WI38 (cell line): ENCODE measurements around the gene EEF1A2.
A peak's percentile ranks its signal among the peaks of the same experiment; 100 is the strongest.

Experiments
- H3K4me3 ChIP-seq: 2 replicates; pipeline ENCODE4 v1.5.1; 2011; ENCODE audit warnings: low read depth, mild to moderate bottlenecking, control low read depth, low read length
- CTCF ChIP-seq: IDR thresholded peaks from 2 replicates; pipeline ENCODE4 v1.5.1; 2012; ENCODE audit warnings: low read depth, mild to moderate bottlenecking, control low read depth, low read length

Gene EEF1A2

DNA sequence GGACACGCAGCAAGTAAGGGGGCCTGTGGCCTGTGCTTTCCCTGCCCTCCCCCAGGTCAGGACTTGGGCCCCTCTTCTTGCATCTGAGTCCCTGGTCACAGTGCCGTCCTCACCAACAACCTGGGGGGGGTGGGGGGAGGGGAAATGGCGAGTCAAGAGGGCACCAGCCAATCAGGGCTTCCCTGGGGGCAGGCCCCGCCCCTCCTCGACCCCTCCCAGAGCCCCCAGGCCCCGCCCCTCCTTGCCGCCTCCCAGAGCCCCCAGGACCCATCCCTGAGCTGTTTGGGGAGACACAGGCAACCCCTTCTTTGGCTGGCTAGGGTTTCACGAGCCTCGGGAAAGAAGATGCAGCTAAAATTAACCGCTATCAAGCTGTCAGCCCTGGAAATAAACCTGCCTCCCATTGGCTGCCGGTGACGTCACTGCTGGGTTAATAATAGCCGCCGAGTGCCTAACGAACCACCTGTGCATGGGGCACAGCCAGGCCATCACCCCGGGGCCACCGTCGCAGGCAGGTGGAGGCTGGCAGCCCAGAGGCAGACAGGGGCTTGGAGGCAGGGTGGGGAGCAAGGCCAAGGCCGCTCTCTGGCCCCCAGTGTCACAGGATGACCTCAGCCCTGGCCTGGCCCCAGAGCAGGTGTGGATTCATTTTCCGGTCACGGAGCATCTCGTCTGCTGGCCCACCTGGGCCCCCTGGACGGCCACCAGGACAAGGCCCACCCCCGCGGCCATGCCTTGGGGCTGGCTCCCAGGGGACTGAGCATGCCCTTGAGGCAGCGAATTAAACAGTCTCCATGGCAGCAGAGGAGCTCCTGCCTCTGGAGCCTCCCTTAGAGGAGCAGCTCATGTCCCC, 3.2 kb upstream of the EEF1A2 start:
- no peak overlapping the region for H3K4me3 ChIP-seq

GRCh38 chr20:63500902-63501817, 2.3 kb upstream of the EEF1A2 start:
- TF ChIP-seq CTCF, result no peak
- no peak overlapping the region for H3K4me3 ChIP-seq

More for the DNA sequence above, 3.2 kb upstream of the EEF1A2 start:
- TF ChIP-seq CTCF, result no peak

DNA sequence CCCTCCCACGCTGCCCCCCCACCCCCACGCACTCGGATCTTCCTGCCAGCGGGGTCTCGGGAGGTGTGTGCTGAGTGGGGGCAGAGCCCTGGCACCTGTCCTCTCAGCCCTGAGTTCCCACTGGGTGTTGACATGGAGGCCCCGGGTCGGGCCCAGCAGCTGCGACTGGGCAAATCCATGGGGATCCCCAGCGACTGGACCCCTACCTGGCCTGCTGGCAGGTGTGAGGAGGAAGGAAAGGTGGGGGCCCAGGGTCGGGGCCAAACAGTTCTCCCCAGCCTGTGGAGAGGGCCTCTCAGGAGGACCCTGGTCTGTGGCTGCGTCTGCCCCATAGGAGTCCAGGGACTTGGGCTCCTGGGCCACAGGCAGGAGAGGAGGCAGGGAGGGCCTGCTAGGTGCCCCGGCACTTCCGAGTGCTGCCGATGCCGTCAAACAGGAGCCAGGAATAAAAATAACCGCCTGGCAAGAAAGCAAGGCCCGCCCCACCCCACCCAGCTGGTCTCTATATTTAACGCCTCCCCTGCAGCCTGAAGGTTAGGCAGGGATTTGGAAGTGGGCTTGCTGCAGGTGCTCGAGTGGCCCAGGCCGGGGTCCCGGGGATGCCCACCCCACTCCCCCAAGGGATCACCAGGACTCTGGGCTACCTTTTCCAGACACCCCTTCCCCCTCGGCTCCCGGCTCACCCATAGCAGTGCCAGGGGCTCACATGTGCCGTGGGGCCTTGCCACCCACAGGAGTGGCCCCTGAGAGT, 1.4 kb upstream of the EEF1A2 start:
- H3K4me3 ChIP-seq, result no peak overlapping the region
- no peak for TF ChIP-seq CTCF

GRCh38 chr20:63499338-63499969, 571 bp upstream of the EEF1A2 start:
- no peak for TF ChIP-seq CTCF
- H3K4me3 ChIP-seq, result 0 out of 2 replicates have a peak overlapping the region, but pooled peaks have one; percentile 20

DNA sequence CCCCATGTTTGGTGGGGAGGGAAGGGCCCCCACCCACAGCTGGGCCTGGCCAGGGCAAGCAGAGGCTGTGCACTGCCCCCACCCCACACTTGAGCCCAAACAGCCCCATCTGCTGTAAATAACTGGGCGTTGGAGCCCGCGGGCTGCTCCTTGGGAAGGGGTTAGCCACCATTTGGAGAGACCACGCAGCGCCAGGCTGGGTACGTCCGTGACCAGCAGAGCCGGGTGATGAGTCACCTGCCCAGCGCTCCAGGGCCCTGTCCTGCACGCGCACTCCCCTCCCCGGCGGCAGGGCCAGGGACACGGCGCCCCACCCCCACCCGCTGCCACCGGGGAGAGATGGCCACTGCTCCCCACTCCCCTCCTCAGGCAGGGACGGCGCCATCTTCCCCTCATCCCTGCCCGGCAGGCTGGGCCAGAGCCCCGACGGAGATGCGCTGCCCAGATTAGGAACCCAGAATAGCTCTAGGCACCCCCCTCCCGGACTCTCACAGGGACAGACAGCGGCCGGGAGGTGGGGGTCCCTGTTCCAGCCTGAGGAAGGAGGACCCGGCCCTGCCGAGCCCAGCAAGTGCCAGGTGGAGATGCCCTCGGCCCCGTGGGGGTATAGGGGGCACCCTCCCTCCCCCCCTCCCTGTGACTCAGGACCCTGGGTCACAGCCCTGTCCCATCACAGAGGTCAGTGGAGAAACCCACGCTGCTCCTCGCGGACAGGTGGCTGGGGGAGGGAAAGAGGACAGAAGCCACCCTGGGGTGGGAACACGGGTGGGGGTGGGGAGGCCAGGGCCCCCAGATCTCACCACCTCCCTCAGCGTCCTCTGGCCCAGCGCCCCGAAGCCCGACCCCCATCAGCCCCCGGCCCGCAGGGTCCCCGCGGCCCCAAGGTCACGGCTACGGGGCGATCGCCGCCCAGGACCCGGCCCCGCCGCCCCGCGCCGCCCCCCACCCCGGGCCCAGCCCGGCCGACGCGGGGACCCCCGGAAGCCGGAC, 642 bp downstream of the EEF1A2 start:
- no peak overlapping the region for H3K4me3 ChIP-seq

More for the DNA sequence above, 642 bp downstream of the EEF1A2 start:
- no peak for TF ChIP-seq CTCF
